LoVo (cell line): Measurements from ENCODE around the gene PACSIN2.

Experiments used
- DNase-seq: peaks from one replicate; pipeline ENCODE4 v3.0.0-alpha.2; 2016; ENCODE audit warnings: low spot score

The PACSIN2 gene

GRCh38 chr22:42905702-42906183 is 109.2 kb downstream of the PACSIN2 start:
- DNase-seq: no peak

GRCh38 chr22:42905217-42905616 is 109.7 kb downstream of the PACSIN2 start:
- DNase-seq: no peak

GRCh38 chr22:42904050-42904449 is 110.9 kb downstream of the PACSIN2 start:
- no peak for DNase-seq

GRCh38 chr22:42902875-42903510 is 112.0 kb downstream of the PACSIN2 start:
- DNase-seq: no peak

- no peak for DNase-seq
These were observed 113.0 kb downstream of the PACSIN2 start for GRCh38 chr22:42901790-42902508.

- DNase-seq: no peak
These were observed 117.0 kb downstream of the PACSIN2 start for GRCh38 chr22:42897960-42898359.

- no peak for DNase-seq
These were observed 119.4 kb downstream of the PACSIN2 start for GRCh38 chr22:42895541-42895981.

- DNase-seq: no peak
These were observed 119.9 kb downstream of the PACSIN2 start for GRCh38 chr22:42895087-42895486.

- DNase-seq: no peak
These were observed 121.4 kb downstream of the PACSIN2 start for GRCh38 chr22:42893371-42894150.

GRCh38 chr22:42892571-42893316 is 122.2 kb downstream of the PACSIN2 start:
- DNase-seq: no peak

- DNase-seq: no peak
These were observed 122.8 kb downstream of the PACSIN2 start for GRCh38 chr22:42892156-42892555.

- no peak for DNase-seq
These were observed 123.3 kb downstream of the PACSIN2 start for GRCh38 chr22:42891696-42892095.

- DNase-seq: no peak
These were observed 123.9 kb downstream of the PACSIN2 start for GRCh38 chr22:42891008-42891407.

GRCh38 chr22:42889304-42889703 is 125.6 kb downstream of the PACSIN2 start:
- no peak for DNase-seq

GRCh38 chr22:42887523-42888507 is 127.1 kb downstream of the PACSIN2 start:
- DNase-seq: peak; percentile 1

GRCh38 chr22:42887120-42887519 is 127.8 kb downstream of the PACSIN2 start:
- DNase-seq: no peak

- no peak for DNase-seq
These were observed 129.5 kb downstream of the PACSIN2 start for GRCh38 chr22:42885446-42885845.

GRCh38 chr22:42884616-42885375 is 130.2 kb downstream of the PACSIN2 start:
- no peak for DNase-seq

- DNase-seq: no peak
These were observed 131.0 kb downstream of the PACSIN2 start for GRCh38 chr22:42883970-42884369.

- DNase-seq: no peak
These were observed 131.8 kb downstream of the PACSIN2 start for GRCh38 chr22:42883121-42883520.
